K562 (cell line): ENCODE data around the gene MOB3C.

ENCODE experiments used
- KLF16 ChIP-seq: IDR thresholded peaks from 2 replicates; pipeline ENCODE4 v1.6.1; 2016; ENCODE audit warnings: antibody characterized with exemption
- SIX5 ChIP-seq, 2 experiments: IDR thresholded peaks; 2 replicates each; pipeline ENCODE4 v1.6.1; 2011; ENCODE audit warnings: low read length in 2 of 2, borderline replicate concordance in 1 of 2, low read depth in 1 of 2, mild to moderate bottlenecking in 1 of 2, moderate library complexity in 1 of 2; ENCODE audit not compliant: insufficient read depth in 1 of 2
- ZZZ3 ChIP-seq: fragments of 450-650 bp; IDR thresholded peaks from 2 replicates; pipeline ENCODE4 v1.6.1; 2016; ENCODE audit warnings: antibody characterized with exemption, mild to moderate bottlenecking, moderate library complexity

DNA sequence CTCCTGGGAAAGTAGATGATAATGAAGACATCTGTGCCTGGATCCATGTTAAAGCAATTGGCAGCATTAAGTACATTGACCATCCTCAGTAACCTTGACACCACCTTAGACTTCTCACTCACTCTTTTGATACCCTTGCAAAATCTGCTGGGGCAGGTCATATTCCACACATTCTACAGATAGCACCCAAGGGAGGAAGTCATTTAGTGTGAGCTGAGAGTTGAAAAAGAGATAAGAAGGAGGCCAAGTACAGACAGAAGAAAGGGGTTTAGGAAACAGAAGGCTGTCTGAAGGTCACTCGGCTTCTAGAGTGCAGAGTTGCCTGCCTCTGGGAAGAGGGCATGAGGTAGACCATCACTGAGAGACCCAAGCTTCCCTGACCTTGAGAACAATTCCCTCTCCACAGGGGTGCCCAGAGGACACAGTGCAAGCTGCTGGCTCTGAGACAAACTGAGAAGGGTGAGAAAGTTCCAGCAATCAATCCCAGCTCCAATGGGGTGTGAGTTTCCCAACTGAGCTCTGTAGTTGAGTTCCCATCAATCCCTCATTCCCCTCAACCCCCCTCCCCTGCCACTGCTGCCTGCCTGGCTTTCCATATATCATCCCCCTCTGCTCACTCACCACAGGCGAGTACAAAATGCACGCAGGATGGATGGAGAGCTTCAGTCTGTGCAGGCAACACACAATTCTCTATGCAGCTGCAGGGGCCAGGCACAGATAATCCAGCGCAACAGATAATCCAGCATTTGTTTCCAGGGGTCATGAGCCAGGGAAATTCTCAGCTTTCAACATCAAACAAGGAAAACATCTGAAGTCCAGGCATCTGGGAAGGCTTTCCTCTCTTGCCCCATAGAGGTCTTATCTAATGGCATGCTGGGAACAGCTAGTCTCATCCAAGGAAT is 7.4 kb upstream of the MOB3C start:
- TF ChIP-seq ZZZ3 (no peak), KLF16 (no peak), SIX5 (IDR thresholded peaks at IDR 0.05; ENCODE audit: borderline replicate concordance in 1 of 2, insufficient read depth in 1 of 2, low read depth in 1 of 2, low read length in 2 of 2) (no peak)
